HAP-1 (cell line): Measurements from ENCODE around the gene ADGRL3.
"Not testable (repeated sequence)": the region's sequence is repeated elsewhere in the genome, so short reads cannot be mapped to it uniquely, and the experiment has no call there.

ENCODE experiments used
- DNase-seq, 2 experiments: peaks; one replicate each; pipeline ENCODE4 v3.0.0-alpha.2; 2016 to 2020; ENCODE audit warnings: low spot score in 2 of 2
- H3K27me3 ChIP-seq: fragments of 250-450 bp; sonication (Bioruptor Pico); 2 replicates; pipeline ENCODE4 v1.5.1; 2020; ENCODE audit warnings: low read depth, mild to moderate bottlenecking, moderate library complexity
- H3K36me3 ChIP-seq: fragments of 250-450 bp; sonication (Bioruptor Pico); replicated peaks from 2 replicates; pipeline ENCODE4 v1.5.1; 2020; ENCODE audit warnings: mild to moderate bottlenecking
- H3K4me1 ChIP-seq: fragments of 250-450 bp; sonication (Bioruptor Pico); 2 replicates; pipeline ENCODE4 v1.5.1; 2020; ENCODE audit warnings: mild to moderate bottlenecking
- H3K4me3 ChIP-seq: fragments of 250-450 bp; sonication (Bioruptor Pico); 2 replicates; pipeline ENCODE4 v1.5.1; 2020; ENCODE audit warnings: mild to moderate bottlenecking, moderate library complexity
- H3K9me3 ChIP-seq: fragments of 250-450 bp; sonication (Bioruptor Pico); 2 replicates; pipeline ENCODE4 v1.5.1; 2020; ENCODE audit warnings: mild to moderate bottlenecking, moderate library complexity
- in situ Hi-C: fragments of 300-500 bp; cut with MboI; formaldehyde crosslinking; loops from 3 replicates; pipeline ENCODE4 v1.14.3; 2020; ENCODE audit warnings: low sequenced_read_pairs, inconsistent platforms, mixed read lengths

The ADGRL3 gene

GRCh38 chr4:61373901-61374440 is 173.8 kb downstream of the ADGRL3 start:
- Histone ChIP-seq H3K4me1 (peaks cover 36% of the 10 kb centered on the region), H3K4me3 (no peak overlapping the region), H3K36me3 (no peaks in the 10 kb centered on the region), H3K27me3 (no peaks in the 10 kb centered on the region), H3K9me3 (no peaks in the 10 kb centered on the region)
- in situ Hi-C loops, result no loop called here
- DNase-seq, result peak; percentile 39 to 93

- Histone ChIP-seq H3K4me3 (no peak overlapping the region), H3K27me3 (no peaks in the 10 kb centered on the region), H3K4me1 (peaks cover 36% of the 10 kb centered on the region), H3K9me3 (no peaks in the 10 kb centered on the region), H3K36me3 (no peaks in the 10 kb centered on the region)
- in situ Hi-C loops, result no loop called here
- DNase-seq, result peak; percentile 45 to 82
These were observed 174.3 kb downstream of the ADGRL3 start for GRCh38 chr4:61374447-61374891.

- Histone ChIP-seq H3K4me1 (peaks cover 36% of the 10 kb centered on the region), H3K4me3 (no peak overlapping the region), H3K9me3 (no peaks in the 10 kb centered on the region), H3K27me3 (no peaks in the 10 kb centered on the region), H3K36me3 (no peaks in the 10 kb centered on the region)
- in situ Hi-C loops, result no loop called here
- no peak for DNase-seq
These were observed 175.2 kb downstream of the ADGRL3 start for GRCh38 chr4:61375301-61375700.

- H3K36me3 ChIP-seq, result no peaks in the 10 kb centered on the region
- no peaks in the 10 kb centered on the region for H3K9me3 ChIP-seq
- no peaks in the 10 kb centered on the region for H3K27me3 ChIP-seq
- H3K4me3 ChIP-seq, result no peak overlapping the region
- peaks cover 36% of the 10 kb centered on the region for H3K4me1 ChIP-seq
- DNase-seq, result no peak
- in situ Hi-C loops, result no loop called here
These were observed 176.2 kb downstream of the ADGRL3 start for GRCh38 chr4:61376301-61376700.

GRCh38 chr4:61379406-61379805 is 179.3 kb downstream of the ADGRL3 start:
- Histone ChIP-seq H3K4me3 (no peak overlapping the region), H3K27me3 (no peaks in the 10 kb centered on the region), H3K9me3 (no peaks in the 10 kb centered on the region), H3K36me3 (no peaks in the 10 kb centered on the region), H3K4me1 (peaks cover 24% of the 10 kb centered on the region)
- DNase-seq, result no peak
- in situ Hi-C loops, result no loop called here

- H3K4me1 ChIP-seq, result peaks cover 9% of the 10 kb centered on the region
- in situ Hi-C loops, result no loop called here
- H3K27me3 ChIP-seq, result no peaks in the 10 kb centered on the region
- no peaks in the 10 kb centered on the region for H3K36me3 ChIP-seq
- DNase-seq, result no peak
- H3K4me3 ChIP-seq, result no peak overlapping the region
- H3K9me3 ChIP-seq, result no peaks in the 10 kb centered on the region
These were observed 180.7 kb downstream of the ADGRL3 start for GRCh38 chr4:61380865-61381264.

- in situ Hi-C loops, result no loop called here
- H3K4me3 ChIP-seq, result no peak overlapping the region
- H3K36me3 ChIP-seq, result no peaks in the 10 kb centered on the region
These were observed 185.1 kb downstream of the ADGRL3 start for GRCh38 chr4:61385256-61385655.

GRCh38 chr4:61387372-61387771 is 187.2 kb downstream of the ADGRL3 start:
- H3K4me1 ChIP-seq, H3K27me3 ChIP-seq, H3K4me3 ChIP-seq, H3K9me3 ChIP-seq, in situ Hi-C loops, H3K36me3 ChIP-seq, DNase-seq: not testable (repeated sequence)

More at GRCh38 chr4:61385256-61385655, 185.1 kb downstream of the ADGRL3 start:
- Histone ChIP-seq H3K4me1 (no peaks in the 10 kb centered on the region; the same call in 1 of the 2 replicates), H3K9me3 (no peaks in the 10 kb centered on the region), H3K27me3 (no peaks in the 10 kb centered on the region)
- DNase-seq, result no peak

- Histone ChIP-seq H3K4me1 (no peaks in the 10 kb centered on the region), H3K4me3 (no peak overlapping the region), H3K36me3 (no peaks in the 10 kb centered on the region), H3K9me3 (no peaks in the 10 kb centered on the region), H3K27me3 (no peaks in the 10 kb centered on the region)
- in situ Hi-C loops, result no loop called here
- DNase-seq, result no peak
These were observed 189.5 kb downstream of the ADGRL3 start for GRCh38 chr4:61389640-61390039.

- in situ Hi-C loops, result no loop called here
- H3K36me3 ChIP-seq, result no peaks in the 10 kb centered on the region
- H3K4me3 ChIP-seq, result no peak overlapping the region
- H3K27me3 ChIP-seq, result no peaks in the 10 kb centered on the region
- peaks cover 13% of the 10 kb centered on the region for H3K4me1 ChIP-seq
- no peaks in the 10 kb centered on the region for H3K9me3 ChIP-seq
- no peak for DNase-seq
These were observed 195.6 kb downstream of the ADGRL3 start for GRCh38 chr4:61395754-61396153.

- Histone ChIP-seq H3K4me3 (no peak overlapping the region), H3K4me1 (peaks cover 14% of the 10 kb centered on the region), H3K27me3 (no peaks in the 10 kb centered on the region), H3K9me3 (no peaks in the 10 kb centered on the region), H3K36me3 (no peaks in the 10 kb centered on the region)
- in situ Hi-C loops, result no loop called here
- no peak for DNase-seq
These were observed 197.0 kb downstream of the ADGRL3 start for GRCh38 chr4:61397174-61397573.

- in situ Hi-C loops, result no loop called here
- H3K27me3 ChIP-seq, result no peaks in the 10 kb centered on the region
- no peak overlapping the region for H3K4me3 ChIP-seq
- H3K4me1 ChIP-seq, result peaks cover 10% of the 10 kb centered on the region
- H3K36me3 ChIP-seq, result no peaks in the 10 kb centered on the region
- DNase-seq, result peak in 1 of 2 experiments; percentile 63
- no peaks in the 10 kb centered on the region for H3K9me3 ChIP-seq
These were observed 200.4 kb downstream of the ADGRL3 start for GRCh38 chr4:61400439-61401038.

GRCh38 chr4:61401771-61402170 is 201.6 kb downstream of the ADGRL3 start:
- in situ Hi-C loops, result no loop called here
- Histone ChIP-seq H3K9me3 (no peaks in the 10 kb centered on the region), H3K4me3 (no peak overlapping the region), H3K27me3 (no peaks in the 10 kb centered on the region), H3K36me3 (no peaks in the 10 kb centered on the region), H3K4me1 (peaks cover 10% of the 10 kb centered on the region)
- DNase-seq, result no peak

GRCh38 chr4:61405307-61405706 is 205.2 kb downstream of the ADGRL3 start:
- H3K4me1 ChIP-seq, result peaks cover 3% of the 10 kb centered on the region
- DNase-seq, result no peak
- no peaks in the 10 kb centered on the region for H3K9me3 ChIP-seq
- no peaks in the 10 kb centered on the region for H3K36me3 ChIP-seq
- no peak overlapping the region for H3K4me3 ChIP-seq
- in situ Hi-C loops, result no loop called here
- H3K27me3 ChIP-seq, result no peaks in the 10 kb centered on the region

GRCh38 chr4:61406677-61407076 is 206.6 kb downstream of the ADGRL3 start:
- no peak for DNase-seq
- H3K4me1 ChIP-seq, result no peaks in the 10 kb centered on the region
- no peaks in the 10 kb centered on the region for H3K9me3 ChIP-seq
- in situ Hi-C loops, result no loop called here
- H3K27me3 ChIP-seq, result no peaks in the 10 kb centered on the region
- H3K36me3 ChIP-seq, result no peaks in the 10 kb centered on the region
- no peak overlapping the region for H3K4me3 ChIP-seq
